ENCODE data around the gene NT5C1B. TPM values are rescaled to one million over a fixed set of nuclear protein-coding genes. Genes with fewer than 3 reads are reported as not detected.
"Not testable (repeated sequence)": the region's sequence is repeated elsewhere in the genome, so short reads cannot be mapped to it uniquely, and the experiment has no call there.

The NT5C1B gene
- total RNA-seq = not detected in 2 replicates
- long read RNA-seq = 0 reads

- Mint-ChIP-seq H3K4me1 (no peaks in the 10 kb centered on the region), H3K27ac (ENCODE audit: unreplicated experiment) (no peak within 1 kb of the TSS), H3K36me3 (ENCODE audit: low read depth) (peaks cover 3% of the 10 kb centered on the region), H3K27me3 (ENCODE audit: low read depth) (no peaks in the 10 kb centered on the region), H3K9me3 (no peaks in the 10 kb centered on the region), H3K4me3 (no peak within 1 kb of the TSS)
- no peak for TF ChIP-seq CTCF (conservative IDR thresholded peaks at IDR 0.05)
- DNase-seq (ENCODE audit: low read depth, low spot score) = no peak
These were observed at the start of gene NT5C1B for GRCh38 chr2:18589354-18589753. Gene NT5C1B, minus strand, starts transcription at chr2:18589569. Its CDS starts 101 bp downstream, at chr2:18589468.

- H3K4me3 Mint-ChIP-seq = no peak overlapping the region
- H3K36me3 Mint-ChIP-seq (ENCODE audit: low read depth) = peaks cover 17% of the 10 kb centered on the region
- no peak for DNase-seq (ENCODE audit: low read depth, low spot score)
- no peaks in the 10 kb centered on the region for H3K4me1 Mint-ChIP-seq
- no peak overlapping the region for H3K27ac Mint-ChIP-seq (ENCODE audit: unreplicated experiment)
- H3K27me3 Mint-ChIP-seq (ENCODE audit: low read depth) = no peaks in the 10 kb centered on the region
- TF ChIP-seq CTCF (conservative IDR thresholded peaks at IDR 0.05) = no peak
- H3K9me3 Mint-ChIP-seq = peaks cover 29% of the 10 kb centered on the region
These were observed 47.8 kb upstream of the NT5C1B start for GRCh38 chr2:18637196-18637595.

GRCh38 chr2:18632699-18633098 lies 43.3 kb upstream of the NT5C1B start:
- peaks cover 18% of the 10 kb centered on the region for H3K36me3 Mint-ChIP-seq (ENCODE audit: low read depth)
- H3K9me3 Mint-ChIP-seq = peaks cover 33% of the 10 kb centered on the region
- not testable (repeated sequence) for H3K27ac Mint-ChIP-seq (ENCODE audit: unreplicated experiment); H3K4me1 Mint-ChIP-seq; H3K27me3 Mint-ChIP-seq (ENCODE audit: low read depth); DNase-seq (ENCODE audit: low read depth, low spot score); H3K4me3 Mint-ChIP-seq

- no peak overlapping the region for H3K4me3 Mint-ChIP-seq
- no peak overlapping the region for H3K27ac Mint-ChIP-seq (ENCODE audit: unreplicated experiment)
- peaks cover 21% of the 10 kb centered on the region for H3K9me3 Mint-ChIP-seq
- DNase-seq (ENCODE audit: low read depth, low spot score) = no peak
- peaks cover 10% of the 10 kb centered on the region for H3K36me3 Mint-ChIP-seq (ENCODE audit: low read depth)
- no peaks in the 10 kb centered on the region for H3K27me3 Mint-ChIP-seq (ENCODE audit: low read depth)
- TF ChIP-seq CTCF (conservative IDR thresholded peaks at IDR 0.05) = no peak
- no peaks in the 10 kb centered on the region for H3K4me1 Mint-ChIP-seq
These were observed 41.6 kb upstream of the NT5C1B start for GRCh38 chr2:18630941-18631340.

- DNase-seq (ENCODE audit: low read depth, low spot score) = no peak
- Mint-ChIP-seq H3K27me3 (ENCODE audit: low read depth) (no peaks in the 10 kb centered on the region), H3K36me3 (ENCODE audit: low read depth) (peaks cover 10% of the 10 kb centered on the region), H3K4me1 (no peaks in the 10 kb centered on the region), H3K4me3 (no peak overlapping the region), H3K9me3 (peaks cover 20% of the 10 kb centered on the region), H3K27ac (ENCODE audit: unreplicated experiment) (no peak overlapping the region)
- TF ChIP-seq CTCF (conservative IDR thresholded peaks at IDR 0.05) = no peak
These were observed 41.2 kb upstream of the NT5C1B start for GRCh38 chr2:18630541-18630940.

- Mint-ChIP-seq H3K27ac (ENCODE audit: unreplicated experiment) (no peak overlapping the region), H3K4me3 (no peak overlapping the region)
- TF ChIP-seq CTCF (conservative IDR thresholded peaks at IDR 0.05) = no peak
These were observed 40.7 kb upstream of the NT5C1B start for GRCh38 chr2:18630101-18630500.

More at GRCh38 chr2:18630101-18630500, 40.7 kb upstream of the NT5C1B start:
- Mint-ChIP-seq H3K36me3 (ENCODE audit: low read depth) (peaks cover 10% of the 10 kb centered on the region), H3K4me1 (no peaks in the 10 kb centered on the region), H3K27me3 (ENCODE audit: low read depth) (no peaks in the 10 kb centered on the region), H3K9me3 (peaks cover 18% of the 10 kb centered on the region)
- no peak for DNase-seq (ENCODE audit: low read depth, low spot score)

All from neural crest cell (in vitro differentiated cells).